ENCODE measurements around the gene SCGB2B2.
"Not testable (repeated sequence)": the region's sequence is repeated elsewhere in the genome, so short reads cannot be mapped to it uniquely, and the experiment has no call there.

The SCGB2B2 gene

GRCh38 chr19:34668690-34669089 is 8.3 kb downstream of the SCGB2B2 start:
- DNase-seq: not testable (repeated sequence)

- DNase-seq: not testable (repeated sequence)
Measured at GRCh38 chr19:34668077-34668689, 8.8 kb downstream of the SCGB2B2 start.

GRCh38 chr19:34667349-34668076 is 9.4 kb downstream of the SCGB2B2 start:
- no peak for DNase-seq

GRCh38 chr19:34666958-34667265 is 10.0 kb downstream of the SCGB2B2 start:
- no peak for DNase-seq

GRCh38 chr19:34666200-34666957 is 10.6 kb downstream of the SCGB2B2 start:
- DNase-seq: no peak

GRCh38 chr19:34665275-34665674 is 11.7 kb downstream of the SCGB2B2 start:
- not testable (repeated sequence) for DNase-seq

- no peak for DNase-seq
Measured at GRCh38 chr19:34664870-34665269, 12.1 kb downstream of the SCGB2B2 start.

GRCh38 chr19:34664168-34664567 is 12.8 kb downstream of the SCGB2B2 start:
- no peak for DNase-seq

- peak; percentile 13 for DNase-seq
Measured at GRCh38 chr19:34662919-34663318, 14.0 kb downstream of the SCGB2B2 start.

GRCh38 chr19:34661357-34661756 is 15.6 kb downstream of the SCGB2B2 start:
- no peak for DNase-seq

- DNase-seq: no peak
Measured at GRCh38 chr19:34655651-34656050, 21.3 kb downstream of the SCGB2B2 start.

GRCh38 chr19:34654796-34655195 is 22.2 kb downstream of the SCGB2B2 start:
- DNase-seq: no peak

GRCh38 chr19:34651747-34652146 is 25.2 kb downstream of the SCGB2B2 start:
- DNase-seq: no peak

- no peak for DNase-seq
Measured at GRCh38 chr19:34649886-34650543, 26.9 kb downstream of the SCGB2B2 start.

GRCh38 chr19:34645551-34645950 is 31.4 kb downstream of the SCGB2B2 start:
- DNase-seq: no peak

GRCh38 chr19:34644991-34645461 is 31.9 kb downstream of the SCGB2B2 start:
- no peak for DNase-seq

- DNase-seq: no peak
Measured at GRCh38 chr19:34642241-34642640, 34.7 kb downstream of the SCGB2B2 start.

- peak; percentile 39 for DNase-seq
Measured at GRCh38 chr19:34639491-34640085, 37.4 kb downstream of the SCGB2B2 start.

GRCh38 chr19:34633802-34634201 is 43.2 kb downstream of the SCGB2B2 start:
- DNase-seq: no peak
